GM21717 (cell line): Measurements from ENCODE around the gene FCHSD1.

Source experiments
- ATAC-seq: cut with Tn5 transposase; IDR thresholded peaks from one replicate; pipeline ENCODE4 v1.9.1; 2021; ENCODE audit warnings: mild to moderate bottlenecking, moderate library complexity; ENCODE audit not compliant: unreplicated experiment

The FCHSD1 gene

GRCh38 chr5:141646026-141646425, 5.2 kb downstream of the FCHSD1 start:
- ATAC-seq: no peak

- ATAC-seq: peak; percentile 45
Observed at GRCh38 chr5:141641634-141642267, 9.5 kb downstream of the FCHSD1 start.

- no peak for ATAC-seq
Observed at GRCh38 chr5:141640698-141641097, 10.5 kb downstream of the FCHSD1 start.

GRCh38 chr5:141640051-141640415, 11.2 kb downstream of the FCHSD1 start:
- no peak for ATAC-seq

GRCh38 chr5:141639357-141640050, 11.7 kb downstream of the FCHSD1 start:
- ATAC-seq: no peak

- ATAC-seq: no peak
Observed at GRCh38 chr5:141638771-141639170, 12.4 kb downstream of the FCHSD1 start.

GRCh38 chr5:141637767-141638419, 13.3 kb downstream of the FCHSD1 start:
- ATAC-seq: peak; percentile 31

- peak; percentile 32 for ATAC-seq
Observed at GRCh38 chr5:141637123-141637766, 14.0 kb downstream of the FCHSD1 start.

GRCh38 chr5:141636413-141637122, 14.7 kb downstream of the FCHSD1 start, which contains the start of the genes HDAC3 and RELL2:
HDAC3 (minus strand) TSS chr5:141636849; CDS start chr5:141636790, 59 bp downstream.
RELL2 (plus strand) TSS chr5:141636997; CDS start chr5:141638226, 1,229 bp downstream.
- peak; percentile 71 for ATAC-seq

- ATAC-seq: no peak
Observed at GRCh38 chr5:141636106-141636412, 15.2 kb downstream of the FCHSD1 start.

- ATAC-seq: no peak
Observed at GRCh38 chr5:141635646-141636045, 15.6 kb downstream of the FCHSD1 start.

GRCh38 chr5:141634720-141635119, 16.5 kb downstream of the FCHSD1 start:
- ATAC-seq: no peak

- peak; percentile 69 for ATAC-seq
Observed at GRCh38 chr5:141633871-141634561, 17.2 kb downstream of the FCHSD1 start.

GRCh38 chr5:141632650-141633049, 18.6 kb downstream of the FCHSD1 start:
- ATAC-seq: no peak

- no peak for ATAC-seq
Observed at GRCh38 chr5:141630570-141631140, 20.6 kb downstream of the FCHSD1 start.

- no peak for ATAC-seq
Observed at GRCh38 chr5:141628175-141628788, 22.9 kb downstream of the FCHSD1 start.

- no peak for ATAC-seq
Observed at GRCh38 chr5:141623611-141624010, 27.6 kb downstream of the FCHSD1 start.

GRCh38 chr5:141623186-141623585, 28.0 kb downstream of the FCHSD1 start:
- peak; percentile 62 for ATAC-seq

GRCh38 chr5:141618804-141619554, 32.2 kb downstream of the FCHSD1 start, which contains the start of gene DIAPH1:
DIAPH1 (minus strand) TSS chr5:141619000; CDS start chr5:141618914, 86 bp downstream.
- ATAC-seq: peak; percentile 78
